DOHH2 (cell line): Measurements from ENCODE around the gene LSAMP.

ENCODE experiments used
- CTCF ChIP-seq: fragments of 200-600 bp; sonication (generic); IDR thresholded peaks from one replicate; pipeline ENCODE4 v1.5.1; 2014; ENCODE audit warnings: antibody characterized with exemption, mild to moderate bottlenecking, low read depth, low read length; ENCODE audit not compliant: poor library complexity, severe bottlenecking
- EZH2phosphoT487 ChIP-seq: fragments of 200-600 bp; sonication (generic); IDR thresholded peaks from 2 replicates; pipeline ENCODE4 v1.6.1; 2017; ENCODE audit warnings: borderline replicate concordance, mild to moderate bottlenecking, antibody characterized with exemption, low read length, moderate library complexity, mixed read lengths

- no peak for TF ChIP-seq CTCF
- no peak for TF ChIP-seq EZH2phosphoT487
Observed at GRCh38 chr3:115843206-115843605, 602.1 kb downstream of the LSAMP start.
